Measurements from ENCODE around the gene NCOR1. TPM values are rescaled to one million over a fixed set of nuclear protein-coding genes. Genes with fewer than 3 reads are reported as not detected.

The NCOR1 gene
- total and polyA plus RNA-seq, 2 of the 8 experiments (the other 6 are each of a cell fraction or from before 2014, with no cell fraction given) = 65.4 to 142 TPM

- Histone ChIP-seq H3K4me1 (replicated peaks in 1 of 4; ENCODE audit: control insufficient read depth in 3 of 4, insufficient read depth in 4 of 4, low read length in 3 of 4) (no peaks in the 10 kb centered on the region), H2BK20ac (ENCODE audit: low read length) (no peak overlapping the region), H3K23ac (ENCODE audit: insufficient read length) (no peak overlapping the region), H3K79me1 (ENCODE audit: low read depth, low read length) (0 out of 2 replicates have a peak, but pooled peaks cover 3% of the 10 kb centered on the region), H3K56ac (replicated peaks; ENCODE audit: insufficient read length, low read depth, low read length) (no peak overlapping the region), H4K20me1 (replicated peaks in 1 of 2; ENCODE audit: control insufficient read depth in 1 of 2, insufficient read depth in 2 of 2, low read length in 2 of 2) (no peaks in the 10 kb centered on the region), H4K5ac (ENCODE audit: insufficient read length, low read depth, low read length) (no peak overlapping the region), H3K4me3 (ENCODE audit: extremely low read depth in 1 of 4, insufficient read depth in 2 of 4, low read depth in 3 of 4, low read length in 4 of 4) (no peak overlapping the region), H3K27ac (ENCODE audit: low read depth, low read length) (no peak overlapping the region), H4K8ac (ENCODE audit: extremely low read depth, insufficient read depth, low read length) (no peak overlapping the region), H3K9me3 (ENCODE audit: insufficient read depth in 2 of 2, low read depth in 1 of 2, low read length in 1 of 2) (no peaks in the 10 kb centered on the region), H3K18ac (ENCODE audit: extremely low read depth, low read length) (no peak overlapping the region), H3K79me2 (ENCODE audit: control insufficient read depth in 1 of 2, insufficient read depth in 2 of 2, low read length in 2 of 2) (no peaks in the 10 kb centered on the region), H3K27me3 (replicated peaks in 1 of 4; ENCODE audit: control insufficient read depth in 3 of 4, extremely low read depth in 1 of 4, insufficient read depth in 3 of 4, low read length in 3 of 4) (no peaks in the 10 kb centered on the region), H2AFZ (ENCODE audit: low read length) (no peak overlapping the region), H3K14ac (ENCODE audit: insufficient read length) (no peak overlapping the region), H2AK5ac (ENCODE audit: low read depth, low read length) (no peak overlapping the region), H2BK12ac (ENCODE audit: low read depth, low read length) (no peak overlapping the region), H3K4ac (replicated peaks; ENCODE audit: insufficient read length, low read depth, low read length) (no peak overlapping the region), H3K36me3 (ENCODE audit: control insufficient read depth in 2 of 4, insufficient read depth in 4 of 4, low read length in 3 of 4) (peaks cover 2 to 37% (median 13%) of the 10 kb centered on the region in 4 experiments), H2BK120ac (replicated peaks; ENCODE audit: low read depth, low read length) (no peak overlapping the region), H2BK5ac (ENCODE audit: low read depth, low read length) (no peak overlapping the region), H2BK15ac (ENCODE audit: low read length) (no peak overlapping the region), H3K9ac (replicated peaks in 1 of 4; ENCODE audit: extremely low read depth in 1 of 4, low read depth in 3 of 4, low read length in 3 of 4) (no peak overlapping the region), H4K91ac (replicated peaks; ENCODE audit: insufficient read length, low read length) (no peak overlapping the region), H3K4me2 (ENCODE audit: insufficient read depth in 1 of 2, low read depth in 2 of 2, low read length in 2 of 2) (no peak overlapping the region), H3K23me2 (ENCODE audit: low read depth, low read length) (no peaks in the 10 kb centered on the region)
- FAIRE-seq (no peak), DNase-seq (ENCODE audit: low read depth in 1 of 2, low spot score in 2 of 2) (no peak)
- POLR2A ChIA-PET (ENCODE audit: partially characterized antibody) = interaction anchor here (1.0 kb wide), 1 partner anchor 65 kb away, joined by 4 read pairs; the partner anchor contains the start of gene NCOR1
- CTCF ChIA-PET (ENCODE audit: partially characterized antibody) = interaction anchor here (0.6 kb wide), 1 partner anchor 528 kb away, joined by 3 read pairs; no protein-coding TSS in a partner anchor
- WGBS, 2 experiments (ENCODE audit: extremely low coverage in 1 of 2, insufficient coverage in 1 of 2, insufficient read length in 1 of 2, insufficient replicate concordance in 2 of 2, low coverage in 1 of 2, low lambda C conversion rate in 2 of 2, missing lambda C conversion rate in 1 of 2) = 84% methylated on average over 4 of the region's 4 CpGs; no CpG with 5 or more reads in 1 of the 2 experiments
- TF ChIP-seq BACH1 (IDR thresholded peaks at IDR 0.05; ENCODE audit: low read length) = no peak
- TF ChIP-seq E2F6 (IDR thresholded peaks at IDR 0.05) = no peak
- no peak for TF ChIP-seq PHF8 (conservative IDR thresholded peaks at IDR 0.05; ENCODE audit: low read depth, low read length)
- no peak for TF ChIP-seq JUN (IDR thresholded peaks at IDR 0.05; ENCODE audit: low read depth, low read length)
- TF ChIP-seq SP4 (IDR thresholded peaks at IDR 0.05; ENCODE audit: low read length) = no peak
- TF ChIP-seq NANOG (IDR thresholded peaks at IDR 0.05; ENCODE audit: insufficient read depth, low read depth, low read length, poor library complexity, severe bottlenecking) = no peak
- TF ChIP-seq RNF2 (IDR thresholded peaks at IDR 0.05; ENCODE audit: borderline replicate concordance, low read depth, low read length, missing control alignments, poor library complexity, severe bottlenecking) = no peak
- no peak for TF ChIP-seq TAF1 (IDR thresholded peaks at IDR 0.05; ENCODE audit: low read depth, low read length)
- no peak for TF ChIP-seq RBBP5 (IDR thresholded peaks at IDR 0.05; ENCODE audit: borderline replicate concordance, low read depth, low read length)
- TF ChIP-seq MAX (IDR thresholded peaks at IDR 0.05) = no peak
- no peak for TF ChIP-seq BRCA1 (IDR thresholded peaks at IDR 0.05; ENCODE audit: low read depth, low read length)
- TF ChIP-seq KDM5A (IDR thresholded peaks at IDR 0.05; ENCODE audit: low read length) = no peak
- no peak for TF ChIP-seq CREB1 (IDR thresholded peaks at IDR 0.05)
Measured at GRCh38 chr17:16150251-16150856, 65.0 kb downstream of the NCOR1 start.
